Stimulated activated memory B cell treated with anti-CD40 and anti-IgM and Interleukin-4, amounts not matched to agents 10 μg/mL and 1 μg/mL and 100 μg/mL, for 72 hours (primary cell): ENCODE results near the gene FYN.

ENCODE experiments used
- ATAC-seq: fragments of 150-1000 bp; cut with Tn5 transposase; 2 replicates; pipeline ENCODE4 v1.10.0; 2021
- H3K27ac Mint-ChIP-seq: one replicate; pipeline ENCODE4 v1.8.0; 2022; ENCODE audit warnings: mild to moderate bottlenecking, mixed read lengths
- H3K27me3 Mint-ChIP-seq: one replicate; pipeline ENCODE4 v1.8.0; 2022; ENCODE audit warnings: mixed read lengths
- H3K36me3 Mint-ChIP-seq: one replicate; pipeline ENCODE4 v1.8.0; 2022; ENCODE audit warnings: mixed read lengths
- H3K4me1 Mint-ChIP-seq: one replicate; pipeline ENCODE4 v1.8.0; 2022; ENCODE audit warnings: mixed read lengths
- H3K4me3 Mint-ChIP-seq: one replicate; pipeline ENCODE4 v1.8.0; 2022; ENCODE audit warnings: mild to moderate bottlenecking, moderate library complexity, mixed read lengths
- H3K9me3 Mint-ChIP-seq: one replicate; pipeline ENCODE4 v1.8.0; 2022; ENCODE audit warnings: mixed read lengths

Gene FYN

GRCh38 chr6:111666847-111667246, 206.4 kb downstream of the FYN start:
- no peaks in the 10 kb centered on the region for H3K9me3 Mint-ChIP-seq
- no peaks in the 10 kb centered on the region for H3K27me3 Mint-ChIP-seq
- H3K4me1 Mint-ChIP-seq, result peaks cover 14% of the 10 kb centered on the region
- H3K36me3 Mint-ChIP-seq, result peaks cover 69% of the 10 kb centered on the region
- no peak for ATAC-seq
- H3K27ac Mint-ChIP-seq, result no peak overlapping the region
- H3K4me3 Mint-ChIP-seq, result no peak overlapping the region

DNA sequence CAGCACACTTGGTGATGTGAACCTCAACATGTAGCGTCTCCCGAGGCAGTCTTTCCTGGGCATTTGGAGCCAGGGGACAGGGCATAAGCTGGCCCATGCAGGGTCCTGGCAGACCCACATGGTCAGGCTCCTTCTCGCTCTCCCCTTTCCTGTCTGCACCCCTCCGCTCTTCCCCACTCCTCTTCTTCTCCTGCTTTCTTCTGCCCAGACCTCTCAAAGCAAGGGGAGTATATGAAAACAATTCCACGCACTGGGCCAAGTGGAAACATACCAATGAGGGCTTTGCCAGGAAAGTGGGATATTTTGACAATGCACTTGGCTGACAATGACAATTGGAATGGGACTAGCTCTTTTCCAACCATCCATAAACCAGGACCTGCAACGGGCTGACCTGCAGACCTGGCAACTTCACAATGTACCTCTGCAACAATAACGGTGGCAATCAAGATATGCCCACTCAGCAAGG, 208.7 kb downstream of the FYN start:
- Mint-ChIP-seq H3K4me3 (no peak overlapping the region), H3K36me3 (peaks cover 49% of the 10 kb centered on the region), H3K27ac (peak overlapping the region; percentile 9), H3K27me3 (no peaks in the 10 kb centered on the region), H3K4me1 (peaks cover 14% of the 10 kb centered on the region), H3K9me3 (no peaks in the 10 kb centered on the region)
- no peak for ATAC-seq

DNA sequence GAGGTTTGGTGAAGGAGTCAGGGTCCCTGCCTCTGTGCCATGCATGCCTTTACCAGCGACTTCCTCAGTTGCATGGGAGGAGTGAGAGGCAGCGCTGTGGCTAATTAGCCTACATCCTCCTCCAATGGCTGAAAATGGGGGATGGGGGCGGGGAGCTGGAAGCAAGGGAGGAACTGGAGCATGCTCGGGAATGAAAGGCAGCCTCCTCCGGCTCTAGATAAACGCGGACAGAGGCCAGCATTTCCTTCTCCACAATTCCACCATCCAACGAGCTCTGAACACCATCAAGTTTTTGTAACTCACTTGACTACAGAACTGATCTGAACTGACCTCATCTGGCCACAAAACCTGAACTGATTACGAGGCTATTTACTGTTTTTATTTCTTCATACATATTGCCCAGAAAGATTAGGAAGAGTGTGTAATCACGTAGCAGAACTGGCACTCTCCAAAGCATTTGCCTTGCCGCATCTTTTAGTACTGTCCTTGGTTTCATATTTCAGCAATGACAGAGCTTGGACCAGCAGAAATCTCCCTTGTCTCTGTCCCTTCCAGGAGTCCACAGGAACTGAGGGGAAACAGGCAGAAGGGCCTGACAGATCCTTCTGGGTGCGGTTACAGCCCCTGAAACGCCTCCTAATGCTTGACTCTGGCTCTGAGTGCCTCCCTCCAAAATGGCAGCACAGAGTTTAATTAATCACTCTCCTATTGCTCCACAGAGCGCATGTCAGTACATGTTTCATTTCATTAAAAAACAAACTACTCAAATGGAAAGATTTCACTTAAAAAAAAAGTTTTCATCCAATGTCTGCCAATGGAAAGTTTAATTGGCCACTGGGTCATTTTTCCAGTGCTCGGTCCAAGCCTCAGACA, 209.3 kb downstream of the FYN start:
- Mint-ChIP-seq H3K27me3 (no peaks in the 10 kb centered on the region), H3K4me1 (peaks cover 14% of the 10 kb centered on the region), H3K27ac (peak overlapping the region; percentile 9), H3K4me3 (no peak overlapping the region), H3K9me3 (no peaks in the 10 kb centered on the region), H3K36me3 (peaks cover 45% of the 10 kb centered on the region)
- ATAC-seq, result no peak

DNA sequence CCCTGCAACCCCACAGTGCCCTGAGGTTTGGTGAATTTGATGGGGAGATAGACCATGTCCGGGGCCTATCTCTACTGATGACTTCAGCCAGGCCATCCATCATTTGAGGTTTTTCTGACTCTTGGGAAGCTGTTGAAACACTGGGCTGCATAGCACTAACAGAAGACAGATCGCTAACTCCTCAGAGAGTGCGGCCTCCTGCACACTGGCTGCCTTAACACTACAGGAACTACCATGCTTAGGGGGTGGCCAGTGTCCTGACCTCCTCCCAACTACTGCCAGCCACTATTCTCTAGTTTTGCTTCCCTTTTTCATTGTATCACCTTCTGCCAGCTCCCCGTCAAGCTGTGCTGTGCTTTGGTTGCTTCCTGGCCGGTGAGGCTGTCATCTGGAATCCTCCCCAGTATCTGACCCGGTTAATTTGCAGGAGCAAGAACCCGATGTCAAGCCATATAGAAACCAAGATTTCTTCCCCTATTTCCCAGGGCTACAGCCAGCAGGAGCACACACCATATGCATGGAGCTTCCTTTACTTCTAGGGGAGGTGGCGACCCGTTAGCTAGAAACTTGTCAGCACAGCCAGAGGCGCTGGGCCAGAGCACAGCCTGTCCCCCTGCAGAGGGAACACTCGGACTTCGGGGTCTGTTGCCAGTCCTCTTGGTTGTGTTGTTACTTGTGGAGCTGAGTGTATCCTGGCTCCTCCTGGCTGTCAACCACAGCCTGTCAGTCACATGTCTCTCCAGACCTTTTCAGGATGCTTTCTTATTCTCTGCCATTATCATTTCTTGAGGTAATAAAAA, 210.3 kb downstream of the FYN start:
- ATAC-seq, result no peak
- H3K4me3 Mint-ChIP-seq, result no peak overlapping the region
- H3K27ac Mint-ChIP-seq, result no peak overlapping the region
- no peaks in the 10 kb centered on the region for H3K27me3 Mint-ChIP-seq
- no peaks in the 10 kb centered on the region for H3K9me3 Mint-ChIP-seq
- peaks cover 14% of the 10 kb centered on the region for H3K4me1 Mint-ChIP-seq
- peaks cover 35% of the 10 kb centered on the region for H3K36me3 Mint-ChIP-seq

GRCh38 chr6:111662072-111662793, 211.0 kb downstream of the FYN start:
- H3K27me3 Mint-ChIP-seq, result no peaks in the 10 kb centered on the region
- H3K36me3 Mint-ChIP-seq, result peaks cover 29% of the 10 kb centered on the region
- no peak overlapping the region for H3K27ac Mint-ChIP-seq
- peaks cover 14% of the 10 kb centered on the region for H3K4me1 Mint-ChIP-seq
- no peak overlapping the region for H3K4me3 Mint-ChIP-seq
- ATAC-seq, result no peak
- H3K9me3 Mint-ChIP-seq, result no peaks in the 10 kb centered on the region

DNA sequence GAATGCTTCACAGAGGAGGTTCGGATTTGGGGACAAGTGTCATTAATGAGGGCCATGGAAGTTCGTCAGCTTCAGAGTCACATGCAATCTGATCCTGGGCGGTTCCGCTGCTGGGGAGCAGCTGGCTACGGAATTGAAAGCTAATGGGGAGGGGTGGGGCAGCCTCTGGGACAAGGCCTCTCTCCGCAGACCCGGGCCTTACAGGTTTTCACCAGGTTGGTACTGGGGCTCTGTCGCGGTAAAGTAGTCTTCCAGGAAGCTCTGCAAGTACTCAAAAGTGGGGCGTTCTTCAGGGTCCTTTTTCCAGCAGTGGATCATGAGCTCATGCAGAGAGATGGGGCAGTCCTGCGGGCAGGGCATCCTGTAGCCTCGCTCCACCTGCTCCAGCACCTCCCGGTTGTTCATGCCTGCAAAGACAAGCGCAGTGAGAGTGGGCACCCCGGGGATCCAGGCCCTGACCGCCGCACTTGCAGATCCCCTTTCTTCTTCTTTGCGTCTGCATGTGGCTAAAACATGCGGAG, 211.7 kb downstream of the FYN start:
- H3K4me1 Mint-ChIP-seq, result peaks cover 14% of the 10 kb centered on the region
- H3K27me3 Mint-ChIP-seq, result no peaks in the 10 kb centered on the region
- H3K36me3 Mint-ChIP-seq, result peaks cover 24% of the 10 kb centered on the region
- no peak for ATAC-seq
- H3K27ac Mint-ChIP-seq, result no peak overlapping the region
- H3K4me3 Mint-ChIP-seq, result no peak overlapping the region
- H3K9me3 Mint-ChIP-seq, result no peaks in the 10 kb centered on the region

DNA sequence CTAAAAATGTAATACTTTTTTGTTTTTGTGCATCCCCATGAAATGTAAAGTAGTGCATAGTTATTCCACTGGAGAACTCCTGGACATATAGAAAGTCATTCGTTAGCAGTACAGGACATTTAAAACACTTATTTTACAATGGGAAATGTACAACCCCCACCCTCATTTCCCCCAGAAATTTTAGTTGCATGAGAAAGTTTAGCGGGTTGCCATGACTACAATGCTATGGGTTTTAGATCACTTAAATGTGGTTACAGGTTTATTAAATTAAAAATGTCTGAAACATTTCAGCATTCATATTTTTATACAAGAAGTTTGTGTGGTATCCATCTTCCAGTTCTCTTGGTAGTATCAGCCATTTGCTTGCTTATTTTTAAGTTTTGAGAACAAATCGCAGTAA, 212.7 kb downstream of the FYN start:
- ATAC-seq, result no peak
- no peaks in the 10 kb centered on the region for H3K27me3 Mint-ChIP-seq
- peaks cover 14% of the 10 kb centered on the region for H3K4me1 Mint-ChIP-seq
- no peak overlapping the region for H3K4me3 Mint-ChIP-seq
- no peaks in the 10 kb centered on the region for H3K9me3 Mint-ChIP-seq
- H3K36me3 Mint-ChIP-seq, result peaks cover 27% of the 10 kb centered on the region
- H3K27ac Mint-ChIP-seq, result no peak overlapping the region

DNA sequence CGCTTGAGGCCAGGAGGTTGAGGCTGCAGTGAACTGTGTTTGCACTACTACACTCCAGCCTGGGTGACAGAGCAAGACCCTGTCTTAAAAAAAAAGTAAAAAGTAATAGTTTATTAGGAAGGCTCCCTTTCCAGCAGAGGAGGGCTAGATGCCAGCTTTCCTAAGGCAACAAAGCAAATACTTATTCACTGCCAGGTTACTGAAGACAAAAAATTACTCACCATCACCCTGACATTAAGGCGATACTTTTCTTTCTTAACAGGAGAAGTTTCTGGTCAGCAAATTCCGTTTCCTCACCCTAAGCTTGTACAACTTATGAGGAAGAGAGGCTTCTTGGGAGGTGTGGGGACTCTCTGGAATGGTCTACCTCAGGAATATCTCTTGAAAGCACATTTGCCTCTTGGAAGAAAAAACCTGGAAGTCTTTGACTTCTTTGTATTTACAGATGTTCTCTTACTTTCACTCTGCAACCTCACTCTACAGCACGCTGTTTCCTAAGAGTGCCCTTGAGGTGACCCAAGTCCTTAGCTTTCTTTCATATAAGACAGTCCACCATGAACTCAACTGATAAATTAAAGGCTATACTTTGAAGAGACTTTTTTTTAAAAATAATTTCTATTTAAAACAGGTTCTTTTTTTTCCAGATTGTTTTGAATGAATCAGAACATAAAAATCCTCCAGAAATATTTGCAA, 214.6 kb downstream of the FYN start:
- no peak for ATAC-seq
- Mint-ChIP-seq H3K4me1 (peaks cover 9% of the 10 kb centered on the region), H3K4me3 (no peak overlapping the region), H3K27ac (no peak overlapping the region), H3K27me3 (no peaks in the 10 kb centered on the region), H3K36me3 (peaks cover 12% of the 10 kb centered on the region), H3K9me3 (no peaks in the 10 kb centered on the region)

DNA sequence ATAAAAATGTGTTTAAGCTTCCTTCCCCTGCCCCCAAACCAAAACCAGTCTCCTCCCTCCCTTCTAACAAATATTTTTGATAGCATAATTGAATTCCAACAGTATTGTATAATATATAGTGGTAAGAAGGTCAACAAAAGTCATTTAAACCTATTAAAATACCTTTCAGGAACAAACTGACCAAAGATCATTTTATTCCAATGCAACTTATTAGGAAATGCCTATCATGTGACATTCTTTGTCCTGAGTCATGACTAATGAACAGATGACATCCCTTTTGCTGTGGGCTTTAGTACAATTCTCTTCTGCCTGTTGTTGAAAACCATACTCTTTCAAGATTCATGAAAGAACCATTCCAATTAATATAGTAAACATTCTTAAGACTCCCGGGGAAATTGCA, 216.1 kb downstream of the FYN start:
- Mint-ChIP-seq H3K9me3 (no peaks in the 10 kb centered on the region), H3K36me3 (peaks cover 12% of the 10 kb centered on the region), H3K27me3 (no peaks in the 10 kb centered on the region), H3K4me3 (no peak overlapping the region), H3K4me1 (no peaks in the 10 kb centered on the region), H3K27ac (no peak overlapping the region)
- ATAC-seq, result no peak

GRCh38 chr6:111653979-111654378, 219.3 kb downstream of the FYN start:
- Mint-ChIP-seq H3K4me1 (no peaks in the 10 kb centered on the region), H3K9me3 (no peaks in the 10 kb centered on the region), H3K36me3 (peaks cover 12% of the 10 kb centered on the region), H3K4me3 (no peak overlapping the region), H3K27ac (no peak overlapping the region), H3K27me3 (no peaks in the 10 kb centered on the region)
- no peak for ATAC-seq

GRCh38 chr6:111653434-111653833, 219.8 kb downstream of the FYN start:
- H3K27me3 Mint-ChIP-seq, result no peaks in the 10 kb centered on the region
- no peaks in the 10 kb centered on the region for H3K4me1 Mint-ChIP-seq
- H3K9me3 Mint-ChIP-seq, result no peaks in the 10 kb centered on the region
- no peak for ATAC-seq
- H3K27ac Mint-ChIP-seq, result no peak overlapping the region
- peaks cover 12% of the 10 kb centered on the region for H3K36me3 Mint-ChIP-seq
- no peak overlapping the region for H3K4me3 Mint-ChIP-seq

DNA sequence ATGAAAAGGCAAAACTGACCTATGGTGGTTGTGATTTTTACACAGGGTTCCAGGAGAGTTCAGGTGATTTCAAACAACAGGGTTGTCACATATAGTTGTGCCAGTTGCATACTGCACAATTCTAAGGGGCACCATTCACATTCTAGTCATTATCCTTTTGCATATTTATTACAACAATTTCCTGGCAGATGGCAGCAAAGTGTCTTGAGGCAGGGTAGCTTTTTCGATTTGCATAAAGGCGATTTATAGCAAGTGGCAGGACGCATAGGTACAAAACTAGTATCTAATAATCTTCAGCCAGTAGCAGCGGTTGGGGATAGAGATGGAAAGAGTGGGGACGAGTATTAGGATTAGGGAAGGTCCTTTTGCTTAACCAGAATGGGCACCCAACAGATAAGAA, 221.1 kb downstream of the FYN start:
- H3K4me1 Mint-ChIP-seq, result no peaks in the 10 kb centered on the region
- ATAC-seq, result no peak
- no peak overlapping the region for H3K4me3 Mint-ChIP-seq
- no peaks in the 10 kb centered on the region for H3K9me3 Mint-ChIP-seq
- H3K36me3 Mint-ChIP-seq, result peaks cover 12% of the 10 kb centered on the region
- H3K27ac Mint-ChIP-seq, result no peak overlapping the region
- no peaks in the 10 kb centered on the region for H3K27me3 Mint-ChIP-seq

DNA sequence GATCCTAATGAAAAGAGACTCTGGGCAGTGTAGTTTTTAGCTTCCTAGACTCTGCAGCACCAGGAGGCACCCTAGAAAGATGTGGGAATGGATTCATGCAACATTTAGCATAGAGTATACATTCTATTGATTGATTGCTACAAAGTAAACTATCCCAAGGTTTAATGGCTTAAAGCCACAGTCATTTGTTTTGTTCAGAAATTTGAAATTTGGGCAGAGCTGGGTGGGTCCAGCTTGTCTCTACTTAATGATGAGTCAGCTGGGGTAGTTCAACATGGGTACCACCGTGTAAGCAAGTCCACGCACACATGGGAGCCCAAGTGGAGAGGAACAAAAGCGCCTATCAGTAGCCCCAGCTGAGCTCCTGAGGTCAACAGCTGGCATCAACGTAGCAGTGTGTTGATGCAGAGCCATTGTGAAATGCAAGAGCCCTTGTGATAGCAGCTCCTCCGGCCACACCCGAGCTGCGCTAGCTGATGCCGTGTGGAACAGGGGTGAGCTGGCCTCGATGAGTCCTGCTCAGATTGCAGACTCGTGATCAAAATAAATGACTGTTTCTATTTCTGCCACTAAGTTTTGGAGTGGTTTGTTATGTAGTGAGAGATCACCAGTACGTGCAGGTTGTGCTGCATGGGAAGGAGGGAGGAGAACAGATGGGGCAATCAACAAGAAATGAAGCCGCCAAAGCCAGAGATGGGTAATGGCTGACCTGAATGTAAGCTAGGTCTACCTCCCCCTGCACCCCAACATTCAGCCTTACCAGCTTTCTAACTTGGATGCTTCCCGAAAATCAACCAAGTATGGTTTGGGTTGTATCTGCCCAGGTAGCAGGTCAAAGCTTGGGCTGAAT, 221.8 kb downstream of the FYN start:
- no peaks in the 10 kb centered on the region for H3K27me3 Mint-ChIP-seq
- H3K36me3 Mint-ChIP-seq, result peaks cover 12% of the 10 kb centered on the region
- H3K4me3 Mint-ChIP-seq, result no peak overlapping the region
- H3K9me3 Mint-ChIP-seq, result no peaks in the 10 kb centered on the region
- ATAC-seq, result no peak
- no peak overlapping the region for H3K27ac Mint-ChIP-seq
- no peaks in the 10 kb centered on the region for H3K4me1 Mint-ChIP-seq

DNA sequence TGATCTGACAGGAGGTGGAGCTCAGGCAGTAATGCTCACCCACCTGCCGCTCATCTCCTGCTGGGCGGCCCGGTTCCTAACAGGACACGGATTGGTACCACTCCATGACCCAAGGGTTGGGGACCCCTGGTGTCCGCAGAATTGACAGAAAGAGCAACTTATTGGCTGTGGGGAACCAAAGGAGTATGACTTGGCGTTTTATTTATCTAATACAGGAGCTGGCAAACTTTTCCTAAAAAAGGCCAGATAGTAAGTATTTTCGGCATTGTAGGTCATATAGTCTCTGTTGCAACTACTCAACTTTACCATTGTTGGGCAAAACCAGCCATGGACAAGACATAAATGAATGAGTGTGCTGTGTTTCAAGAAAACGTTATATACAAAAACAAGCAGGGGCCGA, 223.2 kb downstream of the FYN start:
- Mint-ChIP-seq H3K4me3 (no peak overlapping the region), H3K27me3 (no peaks in the 10 kb centered on the region), H3K36me3 (no peaks in the 10 kb centered on the region), H3K27ac (no peak overlapping the region), H3K4me1 (no peaks in the 10 kb centered on the region), H3K9me3 (no peaks in the 10 kb centered on the region)
- no peak for ATAC-seq
